ES-I3 (cell line): Measurements from ENCODE around the gene KHDRBS1.

ENCODE experiments used
- H3K36me3 ChIP-seq: 2 replicates; pipeline ENCODE4 v1.6.1; 2013; ENCODE audit warnings: mild to moderate bottlenecking, low read length, control low read depth, moderate library complexity; ENCODE audit not compliant: insufficient read depth
- H3K4me1 ChIP-seq: 2 replicates; pipeline ENCODE4 v1.6.1; 2013; ENCODE audit warnings: mild to moderate bottlenecking, control low read depth, low read length; ENCODE audit not compliant: insufficient read depth
- H3K9ac ChIP-seq: 2 replicates; pipeline ENCODE4 v1.6.1; 2013; ENCODE audit warnings: low read depth, mild to moderate bottlenecking, low read length, moderate library complexity
- H3K9me3 ChIP-seq: 2 replicates; pipeline ENCODE4 v1.6.1; 2013; ENCODE audit warnings: mild to moderate bottlenecking, low read length, moderate library complexity; ENCODE audit not compliant: control insufficient read depth, insufficient read depth

The KHDRBS1 gene, protein sequence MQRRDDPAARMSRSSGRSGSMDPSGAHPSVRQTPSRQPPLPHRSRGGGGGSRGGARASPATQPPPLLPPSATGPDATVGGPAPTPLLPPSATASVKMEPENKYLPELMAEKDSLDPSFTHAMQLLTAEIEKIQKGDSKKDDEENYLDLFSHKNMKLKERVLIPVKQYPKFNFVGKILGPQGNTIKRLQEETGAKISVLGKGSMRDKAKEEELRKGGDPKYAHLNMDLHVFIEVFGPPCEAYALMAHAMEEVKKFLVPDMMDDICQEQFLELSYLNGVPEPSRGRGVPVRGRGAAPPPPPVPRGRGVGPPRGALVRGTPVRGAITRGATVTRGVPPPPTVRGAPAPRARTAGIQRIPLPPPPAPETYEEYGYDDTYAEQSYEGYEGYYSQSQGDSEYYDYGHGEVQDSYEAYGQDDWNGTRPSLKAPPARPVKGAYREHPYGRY

DNA sequence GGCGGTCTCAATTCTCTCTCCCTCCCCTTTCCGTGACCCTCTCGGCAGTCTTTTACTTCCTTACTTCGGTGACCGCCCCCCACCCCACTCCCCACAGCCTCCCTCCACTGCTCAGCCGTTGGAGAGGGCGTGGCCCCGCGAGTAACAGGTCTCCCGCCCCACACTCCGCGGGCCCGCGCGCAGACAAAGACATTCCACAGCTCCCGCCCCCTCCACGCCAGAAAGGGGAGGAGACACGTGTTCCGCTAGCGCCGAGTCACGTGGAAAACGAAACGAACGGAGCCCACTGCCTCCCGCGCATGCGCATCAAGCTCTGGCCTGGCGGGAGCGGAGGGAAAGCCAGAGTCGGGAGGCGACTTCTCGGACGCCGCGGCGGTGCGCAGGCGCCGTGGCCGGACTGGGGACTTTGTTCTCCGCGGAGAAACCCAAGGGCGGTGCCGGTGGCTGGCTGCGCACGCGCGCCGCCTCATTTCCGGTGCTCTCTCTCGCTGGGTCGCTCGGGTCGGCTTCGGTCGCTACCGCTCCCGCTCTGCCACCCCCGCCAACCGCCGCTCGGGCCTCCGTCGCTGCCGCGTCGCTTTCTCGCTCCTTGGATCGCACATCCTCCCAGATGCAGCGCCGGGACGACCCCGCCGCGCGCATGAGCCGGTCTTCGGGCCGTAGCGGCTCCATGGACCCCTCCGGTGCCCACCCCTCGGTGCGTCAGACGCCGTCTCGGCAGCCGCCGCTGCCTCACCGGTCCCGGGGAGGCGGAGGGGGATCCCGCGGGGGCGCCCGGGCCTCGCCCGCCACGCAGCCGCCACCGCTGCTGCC is at the start of gene KHDRBS1:
Gene KHDRBS1 (plus strand): TSS at position 483 of the 813 bp plus-strand sequence. CDS start 128 bp downstream, at position 611.
- Histone ChIP-seq H3K36me3 (peaks cover 7% of the 10 kb centered on the region), H3K4me1 (peaks cover 8% of the 10 kb centered on the region; the same call in 1 of the 2 replicates), H3K9me3 (no peaks in the 10 kb centered on the region), H3K9ac (peak within 1 kb of the TSS; percentile 76)

DNA sequence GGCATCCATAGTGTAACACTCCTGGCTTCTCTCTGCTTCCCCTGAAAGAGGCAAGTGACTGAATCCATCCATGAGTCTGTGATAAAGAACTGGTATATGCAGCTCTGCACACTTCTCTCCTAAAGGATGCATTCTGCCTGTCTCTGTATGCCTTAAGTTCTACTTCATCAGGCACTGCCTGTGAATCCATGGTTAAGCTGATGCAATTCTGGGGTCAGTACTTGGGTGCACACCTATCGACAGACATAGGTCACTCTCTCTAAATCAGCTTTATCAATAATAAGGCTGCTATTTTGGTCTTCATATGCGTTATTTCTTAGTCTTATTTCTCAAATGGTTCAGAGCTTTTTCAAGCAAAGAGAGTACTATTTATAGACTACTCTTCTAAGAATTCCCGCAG is 42.8 kb upstream of the KHDRBS1 start:
- no peak overlapping the region for H3K9ac ChIP-seq
- no peaks in the 10 kb centered on the region for H3K4me1 ChIP-seq
- H3K36me3 ChIP-seq, result no peaks in the 10 kb centered on the region
- H3K9me3 ChIP-seq, result no peaks in the 10 kb centered on the region

DNA sequence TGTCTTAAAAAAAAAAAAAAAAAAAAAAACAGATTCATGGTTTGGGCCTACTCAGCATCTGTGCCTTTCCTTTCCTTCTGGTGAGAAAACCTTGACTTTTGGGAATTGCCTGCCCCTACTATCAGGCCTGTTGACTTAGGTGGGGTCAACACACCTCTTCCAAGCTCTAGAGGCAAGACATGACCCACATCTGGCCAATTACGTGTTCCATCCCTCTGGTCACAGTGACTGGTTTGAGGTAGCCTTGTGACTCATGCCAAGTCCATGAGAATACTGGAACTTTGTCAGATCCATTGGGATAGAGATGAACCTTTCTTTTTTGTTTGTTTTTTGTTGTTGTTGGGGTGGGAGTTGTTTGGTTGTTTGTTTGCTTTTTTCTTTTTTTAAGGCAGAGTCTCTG is 37.3 kb upstream of the KHDRBS1 start:
- Histone ChIP-seq H3K9ac (no peak overlapping the region), H3K36me3 (no peaks in the 10 kb centered on the region), H3K4me1 (peaks cover 7% of the 10 kb centered on the region; the same call in 1 of the 2 replicates), H3K9me3 (no peaks in the 10 kb centered on the region)

DNA sequence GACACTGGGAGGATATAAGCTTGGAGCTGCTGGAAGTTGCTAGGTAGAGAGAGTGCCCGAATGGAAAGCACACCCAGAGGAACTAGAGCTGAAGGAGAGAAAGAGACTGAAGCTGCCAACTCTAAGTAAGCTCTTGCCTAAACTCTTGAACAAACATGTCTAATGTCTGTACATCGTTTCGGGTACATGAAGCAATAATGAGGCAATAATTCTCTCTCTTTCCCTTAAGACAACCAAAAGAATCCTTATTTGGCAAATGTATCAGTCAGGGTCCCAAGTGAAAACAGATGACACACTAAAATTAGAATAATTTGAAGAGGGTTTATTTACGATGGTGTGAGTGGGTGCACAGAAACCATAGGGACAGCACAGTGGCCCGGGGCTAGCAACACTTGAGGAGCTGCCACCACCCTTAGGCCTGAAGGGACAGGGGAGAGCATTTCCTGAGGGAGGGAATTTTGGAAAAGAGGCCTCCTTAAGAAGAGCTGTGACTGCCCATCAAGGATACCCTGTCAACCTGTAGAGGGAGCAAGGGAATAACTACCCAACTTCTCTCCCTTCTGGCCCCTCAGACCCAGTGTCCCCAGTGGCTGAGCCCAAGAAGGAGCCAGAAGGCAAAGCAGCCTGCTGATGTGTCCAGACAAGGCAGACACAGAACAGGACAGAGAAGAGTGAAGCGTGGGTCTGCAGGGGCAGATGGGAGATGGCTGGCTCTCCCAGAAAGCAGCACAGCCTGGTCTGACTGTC is 36.1 kb upstream of the KHDRBS1 start:
- H3K36me3 ChIP-seq, result no peaks in the 10 kb centered on the region
- peaks cover 12% of the 10 kb centered on the region for H3K4me1 ChIP-seq
- H3K9ac ChIP-seq, result no peak overlapping the region
- no peaks in the 10 kb centered on the region for H3K9me3 ChIP-seq

DNA sequence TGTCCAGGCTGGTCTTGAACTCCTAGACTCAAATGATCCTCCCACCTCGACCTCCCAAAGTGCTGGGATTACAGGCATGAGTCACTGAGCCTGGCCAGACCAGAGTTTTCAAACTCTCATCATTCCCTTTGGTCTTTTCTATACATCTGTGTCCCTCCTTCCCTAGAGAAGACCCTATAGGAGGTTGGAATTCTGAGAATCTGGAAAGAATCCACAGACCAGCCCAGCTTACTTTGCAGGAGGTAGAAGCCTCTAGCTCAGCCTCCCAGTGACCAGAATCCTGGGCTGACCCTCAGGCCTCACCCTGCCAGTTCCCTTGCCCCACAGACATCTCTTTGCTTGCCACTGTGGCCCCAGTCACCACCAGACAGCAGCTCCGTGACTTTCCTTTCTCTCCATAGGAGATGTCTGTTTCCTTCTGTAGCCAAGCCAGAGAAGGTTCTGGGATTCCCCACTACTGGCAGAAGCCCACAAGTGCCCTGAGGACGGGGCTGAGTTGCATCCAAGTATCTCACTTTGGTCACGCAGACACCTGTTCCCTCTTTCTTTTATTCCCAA is 34.7 kb upstream of the KHDRBS1 start:
- Histone ChIP-seq H3K36me3 (no peaks in the 10 kb centered on the region), H3K9ac (no peak overlapping the region), H3K4me1 (peaks cover 12% of the 10 kb centered on the region), H3K9me3 (no peaks in the 10 kb centered on the region)

DNA sequence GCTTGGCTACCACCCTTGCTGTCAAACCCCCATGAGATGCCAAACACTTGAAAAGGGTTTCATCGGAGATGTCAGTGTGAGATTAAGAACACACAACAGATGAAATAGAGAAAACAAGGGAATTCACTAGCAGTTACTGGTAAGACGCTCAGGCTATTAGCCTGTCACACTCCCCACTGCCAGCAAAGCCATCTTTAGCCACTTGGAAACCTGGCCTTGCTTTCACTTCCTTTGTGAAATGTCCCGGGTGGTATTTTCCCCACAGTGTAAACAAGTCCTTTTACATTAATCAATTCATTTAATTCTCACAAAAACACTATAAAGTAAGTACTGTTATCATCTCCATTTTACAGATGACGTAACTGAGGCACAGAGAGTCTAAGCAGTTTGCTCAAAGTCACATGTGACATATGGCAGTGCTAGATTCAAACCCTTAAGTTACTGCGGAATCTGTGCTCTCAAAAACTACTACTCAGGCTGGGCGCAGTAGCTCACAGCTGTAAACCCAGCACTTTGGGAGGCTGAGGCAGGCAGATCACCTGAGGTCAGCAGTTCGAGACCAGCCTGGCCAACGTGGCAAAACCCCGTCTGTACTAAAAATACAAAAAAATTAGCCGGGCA is 32.7 kb upstream of the KHDRBS1 start:
- Histone ChIP-seq H3K4me1 (peaks cover 15% of the 10 kb centered on the region), H3K9me3 (no peaks in the 10 kb centered on the region), H3K9ac (no peak overlapping the region), H3K36me3 (no peaks in the 10 kb centered on the region)

DNA sequence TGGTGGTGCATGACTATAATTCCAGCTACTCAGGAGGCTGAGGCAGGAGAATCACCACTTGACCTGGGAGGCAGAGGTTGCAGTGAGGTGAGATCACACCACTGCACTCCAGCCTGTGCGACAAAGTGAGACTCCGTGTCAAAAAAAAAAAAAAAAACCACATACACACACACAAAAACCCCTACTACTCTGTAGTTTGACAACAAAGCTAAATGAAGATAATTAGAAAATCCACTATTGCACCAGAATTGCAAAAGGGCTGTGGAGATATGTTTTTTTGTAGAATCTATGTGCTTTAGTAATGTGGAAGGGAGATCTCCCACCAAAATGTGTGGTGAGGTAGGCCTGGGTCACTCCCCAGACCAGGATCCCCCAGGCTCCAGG is 32.2 kb upstream of the KHDRBS1 start:
- Histone ChIP-seq H3K36me3 (no peaks in the 10 kb centered on the region), H3K9me3 (no peaks in the 10 kb centered on the region), H3K9ac (no peak overlapping the region), H3K4me1 (peaks cover 16% of the 10 kb centered on the region)

DNA sequence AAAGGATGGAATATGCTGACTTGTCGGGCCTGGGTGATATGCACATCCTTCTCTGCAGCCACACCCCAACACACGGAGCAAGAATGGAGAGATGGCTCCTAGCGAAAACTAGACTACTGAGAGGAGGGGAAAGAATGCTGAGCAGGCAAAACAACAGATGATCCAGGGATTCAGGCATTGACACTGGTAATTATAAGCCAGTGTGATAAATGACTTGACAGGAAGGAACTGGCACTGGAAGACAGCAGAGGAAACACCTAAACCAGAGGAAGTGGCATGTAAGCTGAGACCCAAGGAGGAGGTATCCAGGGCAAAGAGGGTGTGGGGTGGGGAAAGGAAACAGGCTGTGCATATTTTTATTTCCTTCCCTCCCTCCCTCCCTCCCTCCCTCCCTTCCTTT is 31.7 kb upstream of the KHDRBS1 start:
- Histone ChIP-seq H3K9me3 (no peaks in the 10 kb centered on the region), H3K36me3 (no peaks in the 10 kb centered on the region), H3K4me1 (peaks cover 20% of the 10 kb centered on the region), H3K9ac (no peak overlapping the region)

DNA sequence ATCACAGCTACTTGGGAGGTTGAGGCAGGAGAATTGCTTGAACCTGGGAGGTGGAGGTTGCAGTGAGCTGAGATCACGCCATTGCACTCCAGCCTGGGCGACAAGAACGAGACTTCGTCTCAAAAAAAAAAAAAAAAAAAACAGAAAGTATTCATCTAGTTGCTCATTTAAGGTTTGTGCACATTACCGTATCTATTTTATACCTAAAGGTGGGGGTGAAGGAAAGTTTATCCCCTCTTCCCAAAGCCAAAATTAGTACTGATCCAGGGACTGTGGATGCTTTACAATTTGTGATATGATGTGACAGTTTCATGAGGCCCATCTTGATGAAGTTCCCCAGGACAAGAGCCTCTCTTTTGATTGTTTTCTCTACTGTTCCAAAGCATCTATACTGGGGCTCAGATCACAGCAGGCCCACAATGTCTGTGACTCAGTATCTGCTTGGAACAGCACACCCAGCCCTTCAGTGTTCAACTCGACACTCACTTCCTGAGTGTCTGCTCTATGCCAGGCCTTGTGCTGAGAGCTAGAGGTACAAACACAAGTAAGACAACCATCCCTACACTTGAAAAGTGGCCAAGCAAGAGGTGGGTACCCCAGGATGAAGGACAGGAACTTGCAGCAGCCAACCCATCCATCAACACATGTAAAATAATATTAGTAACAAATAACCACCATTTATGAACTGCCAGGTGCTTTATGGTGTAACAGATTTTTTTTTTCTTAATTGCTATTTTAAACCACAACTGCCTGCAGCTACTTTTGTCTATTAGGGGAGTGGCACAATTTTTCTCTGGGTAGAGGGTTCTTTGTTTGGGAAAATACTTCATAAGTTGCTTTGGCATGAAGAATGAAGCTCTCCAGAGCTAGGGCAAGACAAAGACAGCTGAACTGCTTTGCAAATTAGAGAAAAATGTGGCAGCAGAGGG is 29.0 kb upstream of the KHDRBS1 start:
- H3K4me1 ChIP-seq, result peaks cover 21% of the 10 kb centered on the region
- no peak overlapping the region for H3K9ac ChIP-seq

DNA sequence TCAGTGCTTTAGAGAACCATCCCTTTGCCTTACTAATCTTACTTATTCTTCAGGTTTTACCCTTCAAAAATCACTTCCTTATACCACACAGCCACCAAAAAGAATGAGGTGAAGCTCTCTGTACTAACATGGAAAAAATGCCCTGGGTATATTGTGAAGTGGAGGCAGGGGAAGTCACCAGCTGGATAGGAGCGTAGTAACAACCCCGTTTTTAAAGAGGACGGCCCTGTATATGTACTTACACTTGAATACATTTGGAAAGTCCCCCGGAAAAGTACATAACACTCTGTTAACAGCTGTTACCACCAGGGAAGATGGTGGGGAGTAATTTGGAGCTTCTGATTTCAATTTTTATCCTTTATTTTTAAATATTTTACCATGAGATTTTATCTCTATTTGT is 28.2 kb upstream of the KHDRBS1 start:
- Histone ChIP-seq H3K4me1 (peaks cover 21% of the 10 kb centered on the region), H3K9me3 (no peaks in the 10 kb centered on the region), H3K9ac (no peak overlapping the region), H3K36me3 (no peaks in the 10 kb centered on the region)

More for the DNA sequence above, 29.0 kb upstream of the KHDRBS1 start:
- Histone ChIP-seq H3K36me3 (no peaks in the 10 kb centered on the region), H3K9me3 (no peaks in the 10 kb centered on the region)

DNA sequence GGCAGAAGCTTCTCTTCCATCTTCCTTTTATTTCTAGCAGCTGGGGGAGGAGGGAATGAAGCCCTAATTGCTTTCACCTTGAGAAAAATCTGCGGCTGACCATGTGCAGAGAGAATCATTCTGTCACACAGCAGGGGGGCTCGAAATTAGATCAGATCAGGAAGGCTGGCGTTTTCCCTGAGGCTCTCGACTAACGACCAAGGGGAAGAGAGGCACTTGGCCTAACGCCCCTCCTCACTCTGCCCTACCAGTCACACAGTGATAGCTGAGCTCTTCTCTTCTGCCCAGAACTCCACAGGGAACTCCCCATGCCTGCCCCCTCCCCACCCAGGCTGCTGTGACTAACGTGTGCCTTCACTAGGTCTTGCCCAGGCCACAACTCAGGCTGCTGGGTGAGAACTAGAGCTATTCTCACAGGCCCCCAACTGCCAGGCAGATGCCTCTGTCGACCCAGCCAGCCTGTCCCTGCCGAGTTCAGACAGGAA is 26.5 kb upstream of the KHDRBS1 start:
- Histone ChIP-seq H3K9me3 (no peaks in the 10 kb centered on the region), H3K36me3 (no peaks in the 10 kb centered on the region), H3K4me1 (peaks cover 17% of the 10 kb centered on the region), H3K9ac (no peak overlapping the region)

DNA sequence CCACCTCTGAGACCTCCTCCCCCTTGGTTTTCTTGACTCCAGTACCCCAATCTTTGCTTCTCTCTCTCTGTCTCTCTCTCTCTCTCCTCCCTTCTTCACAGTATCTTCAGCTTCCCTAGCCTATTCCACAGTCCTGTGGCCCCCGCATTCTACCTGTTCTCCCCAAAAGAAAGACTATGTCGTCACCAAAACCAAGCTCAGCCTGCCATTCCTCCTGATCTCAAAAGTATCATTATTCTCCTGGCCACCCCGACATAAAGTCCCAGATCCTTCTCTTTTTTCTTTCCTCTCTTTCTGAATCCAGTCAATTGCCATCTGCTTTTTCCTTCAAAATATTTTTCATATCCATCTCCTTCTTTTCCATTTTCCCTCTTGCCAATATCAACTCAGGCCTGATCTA is 23.7 kb upstream of the KHDRBS1 start:
- H3K9me3 ChIP-seq, result no peaks in the 10 kb centered on the region
- no peaks in the 10 kb centered on the region for H3K36me3 ChIP-seq
- peaks cover 17% of the 10 kb centered on the region for H3K4me1 ChIP-seq
- no peak overlapping the region for H3K9ac ChIP-seq

DNA sequence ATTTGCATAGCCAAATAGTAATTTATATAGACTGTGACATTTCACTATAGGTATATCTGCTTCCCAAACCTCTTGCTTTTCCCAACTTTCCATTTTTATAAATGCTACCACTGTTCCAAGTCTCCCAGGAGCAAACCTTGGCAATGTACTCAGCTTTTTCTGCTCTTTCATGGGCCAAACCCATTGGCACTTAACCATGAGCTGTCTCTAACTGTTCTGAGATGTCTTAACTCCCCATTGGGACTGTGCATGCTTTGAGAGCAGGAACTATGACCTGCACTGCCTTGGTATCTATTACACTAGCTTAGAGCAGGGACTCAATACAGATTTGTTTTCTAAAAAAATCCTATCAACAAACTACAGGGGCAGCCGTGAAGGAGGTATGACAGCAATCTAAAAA is 22.5 kb upstream of the KHDRBS1 start:
- Histone ChIP-seq H3K36me3 (no peaks in the 10 kb centered on the region), H3K9me3 (no peaks in the 10 kb centered on the region), H3K4me1 (peaks cover 13% of the 10 kb centered on the region), H3K9ac (no peak overlapping the region)
